ENCODE measurements around the gene IER3.
A peak's percentile ranks its signal among the peaks of the same experiment; 100 is the strongest.
"Not testable (repeated sequence)": the region's sequence is repeated elsewhere in the genome, so short reads cannot be mapped to it uniquely, and the experiment has no call there.

IER3 gene

GRCh38 chr6:30722280-30723112 is 21.9 kb downstream of the IER3 start:
- DNase-seq: peak; percentile 51

GRCh38 chr6:30722025-30722279 is 22.4 kb downstream of the IER3 start:
- DNase-seq: not testable (repeated sequence)

GRCh38 chr6:30721198-30722024 is 22.9 kb downstream of the IER3 start:
- DNase-seq: peak; percentile 91

GRCh38 chr6:30720738-30721197 is 23.6 kb downstream of the IER3 start:
- peak; percentile 72 for DNase-seq

GRCh38 chr6:30719791-30720737 is 24.3 kb downstream of the IER3 start, which contains the start of gene TUBB:
TSS of gene TUBB (plus strand) at chr6:30720352. CDS start at chr6:30720507, 155 bp downstream.
- DNase-seq: peak; percentile 98

GRCh38 chr6:30719356-30719755 is 25.0 kb downstream of the IER3 start:
- DNase-seq: no peak

- not testable (repeated sequence) for DNase-seq
Measured at GRCh38 chr6:30717845-30718720, 26.3 kb downstream of the IER3 start.

GRCh38 chr6:30717129-30717844 is 27.1 kb downstream of the IER3 start, which contains the start of gene MDC1:
TSS of gene MDC1 (minus strand) at chr6:30717281. CDS start at chr6:30715175, 2,106 bp downstream.
- DNase-seq: peak; percentile 100

GRCh38 chr6:30716879-30717128 is 27.5 kb downstream of the IER3 start:
- no peak for DNase-seq

GRCh38 chr6:30714263-30714662 is 30.1 kb downstream of the IER3 start:
- DNase-seq: no peak

- no peak for DNase-seq
Measured at GRCh38 chr6:30712441-30712945, 31.9 kb downstream of the IER3 start.

GRCh38 chr6:30711758-30712380 is 32.5 kb downstream of the IER3 start:
- DNase-seq: no peak

GRCh38 chr6:30709101-30709868 is 35.1 kb downstream of the IER3 start:
- no peak for DNase-seq

GRCh38 chr6:30707281-30707850 is 37.0 kb downstream of the IER3 start:
- peak; percentile 74 for DNase-seq

GRCh38 chr6:30705620-30706019 is 38.7 kb downstream of the IER3 start:
- no peak for DNase-seq

GRCh38 chr6:30703821-30704220 is 40.5 kb downstream of the IER3 start:
- DNase-seq: no peak

GRCh38 chr6:30703011-30703410 is 41.3 kb downstream of the IER3 start:
- DNase-seq: no peak

- DNase-seq: no peak
Measured at GRCh38 chr6:30700340-30700739, 44.0 kb downstream of the IER3 start.

- no peak for DNase-seq
Measured at GRCh38 chr6:30696432-30696831, 47.9 kb downstream of the IER3 start.

Measured in NCI-H1105 (cell line).